ENCODE measurements around the gene SLC39A3.

GRCh38 chr19:2763687-2764086, 23.9 kb upstream of the SLC39A3 start:
- TF ChIP-seq SIN3A (IDR thresholded peaks at IDR 0.05; ENCODE audit: borderline replicate concordance, insufficient read depth, low read depth, low read length) (no peak), CTCF (IDR thresholded peaks at IDR 0.05) (no peak)
